GM23338 (cell line): ENCODE measurements around the gene PTPN22.
"Not testable (repeated sequence)": the region's sequence is repeated elsewhere in the genome, so short reads cannot be mapped to it uniquely, and the experiment has no call there.

Experiments used
- CTCF ChIP-seq, 2 experiments: fragments of 200-600 bp in 1 of 2; sonication (generic) in 1 of 2; conservative IDR thresholded peaks; 2 replicates each; pipeline versions ENCODE4 v1.5.1 to v1.6.1; 2016 to 2017; ENCODE audit warnings: antibody characterized with exemption in 2 of 2, low read depth in 2 of 2, mild to moderate bottlenecking in 2 of 2, moderate library complexity in 1 of 2
- EZH2phosphoT487 ChIP-seq: fragments of 200-600 bp; sonication (generic); IDR thresholded peaks from one replicate; pipeline ENCODE4 v1.8.1; 2018; ENCODE audit warnings: antibody characterized with exemption; ENCODE audit not compliant: unreplicated experiment

DNA sequence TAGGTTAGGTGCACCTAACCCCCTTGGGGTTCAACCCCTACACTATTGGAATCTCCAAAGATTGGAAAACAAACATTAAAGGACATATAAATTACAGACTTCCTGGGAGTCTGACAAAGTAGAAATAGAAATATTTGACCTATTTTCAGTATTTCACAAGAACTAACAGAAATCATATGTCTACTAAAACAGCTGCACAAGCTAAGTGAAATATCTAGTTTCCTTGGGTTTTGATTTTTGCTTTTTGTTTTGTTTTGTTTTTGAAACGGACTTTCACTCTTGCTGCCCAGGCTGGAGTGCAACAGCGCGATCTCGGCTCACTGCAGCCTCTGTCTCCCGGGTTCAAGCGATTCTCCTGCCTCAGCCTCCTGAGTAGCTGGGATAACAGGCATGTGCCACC is 18.8 kb downstream of the PTPN22 start:
- TF ChIP-seq CTCF (conservative IDR thresholded peaks at IDR 0.05; ENCODE audit: low read depth in 2 of 2); EZH2phosphoT487: not testable (repeated sequence)
